Activated CD4-positive, alpha-beta memory T cell treated with anti-CD3 and anti-CD28 coated beads, Interleukin-2, amount 10 ng/mL, durations not matched to agents 7 days and 5 days (primary cell): ENCODE measurements around the gene NRSN2. TPM values are rescaled to one million over a fixed set of nuclear protein-coding genes. Genes with fewer than 3 reads are reported as not detected.

Experiments used
- CTCF ChIA-PET: fragments of 350-600 bp; sonication (Branson Sonifier 250); formaldehyde crosslinking; loops from one replicate; lab custom pipeline; 2021; ENCODE audit warnings: antibody characterized with exemption, inconsistent platforms; lab: Charles Lee
- POLR2A ChIA-PET: fragments of 350-600 bp; sonication (Branson Sonifier 250); formaldehyde crosslinking; loops from one replicate; lab custom pipeline; 2021; ENCODE audit warnings: antibody characterized with exemption; lab: Charles Lee
- DNase-seq: peaks from one replicate; pipeline ENCODE4 v3.0.0-alpha.2; 2020
- H3K27ac Mint-ChIP-seq: one replicate; pipeline ENCODE4 v1.8.0; 2021; ENCODE audit warnings: mild to moderate bottlenecking, mixed read lengths
- H3K27me3 Mint-ChIP-seq: one replicate; pipeline ENCODE4 v1.8.0; 2021; ENCODE audit warnings: mixed read lengths
- H3K36me3 Mint-ChIP-seq: one replicate; pipeline ENCODE4 v1.8.0; 2021; ENCODE audit warnings: low read depth, mixed read lengths
- H3K4me1 Mint-ChIP-seq: one replicate; pipeline ENCODE4 v1.8.0; 2021; ENCODE audit warnings: mixed read lengths
- H3K4me3 Mint-ChIP-seq: one replicate; pipeline ENCODE4 v1.8.0; 2021; ENCODE audit warnings: mild to moderate bottlenecking, mixed read lengths
- H3K9me3 Mint-ChIP-seq: one replicate; pipeline ENCODE4 v1.8.0; 2021; ENCODE audit warnings: mixed read lengths
- total RNA-seq, 2 experiments: library from RNA; stranded (reverse); gene quantifications; one replicate each; pipeline ENCODE4 v1.2.3, GENCODE V29; 2021

The NRSN2 gene, protein sequence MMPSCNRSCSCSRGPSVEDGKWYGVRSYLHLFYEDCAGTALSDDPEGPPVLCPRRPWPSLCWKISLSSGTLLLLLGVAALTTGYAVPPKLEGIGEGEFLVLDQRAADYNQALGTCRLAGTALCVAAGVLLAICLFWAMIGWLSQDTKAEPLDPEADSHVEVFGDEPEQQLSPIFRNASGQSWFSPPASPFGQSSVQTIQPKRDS
- 1 to 10 TPM; 1.8 to 2.7 TPM for total RNA-seq

DNA sequence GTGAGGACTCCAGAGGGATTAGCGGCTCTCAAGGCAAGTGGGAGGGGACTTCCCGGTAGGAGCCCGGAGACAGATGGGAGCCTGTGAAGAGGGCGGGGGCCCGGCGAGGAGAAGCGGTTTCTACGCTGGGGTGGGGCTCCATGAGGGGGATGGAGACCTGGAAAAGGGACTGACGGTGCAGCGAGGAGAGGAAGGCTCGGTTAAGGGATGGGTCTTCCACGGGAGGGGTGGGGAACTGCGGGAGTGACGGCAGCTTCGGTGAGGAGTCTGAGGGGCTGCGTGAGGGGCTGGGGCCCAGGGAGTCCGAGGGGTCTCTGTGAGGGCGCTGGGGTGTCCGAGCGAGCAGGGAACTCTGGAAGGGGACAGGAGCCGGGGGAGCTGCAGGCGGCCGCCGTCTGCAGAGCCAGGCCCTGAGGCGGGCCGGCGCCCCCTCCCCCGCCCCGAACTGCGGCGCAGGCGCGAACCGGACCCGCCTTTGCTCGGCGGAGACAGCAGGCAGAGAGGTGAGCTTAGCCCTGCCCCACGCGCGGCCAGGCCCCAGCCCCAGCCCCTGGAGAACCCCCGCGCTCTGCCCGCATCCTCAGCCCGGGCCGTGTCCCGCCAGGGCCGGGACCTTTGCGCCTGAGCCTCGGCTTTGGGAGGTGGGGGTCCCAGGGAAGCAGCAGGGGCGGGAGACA, at the start of gene NRSN2:
NRSN2 (plus strand) TSS at position 472 of the 677 bp plus-strand sequence. CDS start 2,533 bp downstream, outside the sequence.
- DNase-seq: no peak

DNA sequence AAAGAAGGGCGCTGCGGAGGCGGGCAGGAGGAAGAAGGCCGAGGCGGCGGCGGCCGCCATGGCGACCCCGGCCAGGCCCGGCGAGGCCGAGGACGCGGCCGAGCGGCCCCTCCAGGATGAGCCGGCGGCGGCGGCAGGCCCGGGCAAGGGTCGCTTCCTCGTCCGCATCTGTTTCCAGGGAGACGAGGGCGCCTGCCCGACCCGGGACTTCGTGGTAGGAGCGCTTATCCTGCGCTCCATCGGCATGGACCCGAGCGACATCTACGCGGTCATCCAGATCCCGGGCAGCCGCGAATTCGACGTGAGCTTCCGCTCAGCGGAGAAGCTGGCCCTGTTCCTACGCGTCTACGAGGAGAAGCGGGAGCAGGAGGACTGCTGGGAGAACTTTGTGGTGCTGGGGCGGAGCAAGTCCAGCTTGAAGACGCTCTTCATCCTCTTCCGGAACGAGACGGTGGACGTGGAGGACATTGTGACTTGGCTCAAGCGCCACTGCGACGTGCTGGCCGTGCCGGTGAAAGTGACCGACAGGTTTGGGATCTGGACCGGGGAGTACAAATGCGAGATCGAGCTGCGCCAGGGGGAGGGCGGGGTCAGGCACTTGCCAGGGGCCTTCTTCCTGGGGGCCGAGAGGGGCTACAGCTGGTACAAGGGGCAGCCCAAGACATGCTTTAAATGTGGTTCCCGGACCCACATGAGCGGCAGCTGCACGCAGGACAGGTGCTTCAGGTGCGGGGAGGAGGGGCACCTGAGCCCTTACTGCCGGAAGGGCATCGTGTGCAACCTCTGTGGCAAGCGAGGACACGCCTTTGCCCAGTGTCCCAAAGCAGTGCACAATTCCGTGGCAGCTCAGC, 48.8 kb upstream of the NRSN2 start:
- peaks cover 35% of the 10 kb centered on the region for H3K36me3 Mint-ChIP-seq
- CTCF ChIA-PET: interaction anchor here (0.8 to 2.4 kb wide), 6 partner anchors 9 to 32 kb away, joined by 3 to 14 read pairs (median 4); partner anchors contain the start of gene SOX12

More for the DNA sequence above, at the start of gene NRSN2:
- Mint-ChIP-seq H3K4me1 (peaks cover 19% of the 10 kb centered on the region), H3K27ac (peak within 1 kb of the TSS; percentile 21), H3K36me3 (peaks cover 2% of the 10 kb centered on the region), H3K4me3 (peak within 1 kb of the TSS; percentile 87), H3K27me3 (peaks cover 7% of the 10 kb centered on the region), H3K9me3 (no peaks in the 10 kb centered on the region)
- POLR2A ChIA-PET: interaction anchor here (1.7 kb wide), 1 partner anchor 21 kb away, joined by 5 read pairs; the partner anchor contains the start of gene SOX12
- CTCF ChIA-PET: interaction anchor here (3.4 kb wide), 1 partner anchor 16 kb away, joined by 15 read pairs; no protein-coding TSS in a partner anchor

DNA sequence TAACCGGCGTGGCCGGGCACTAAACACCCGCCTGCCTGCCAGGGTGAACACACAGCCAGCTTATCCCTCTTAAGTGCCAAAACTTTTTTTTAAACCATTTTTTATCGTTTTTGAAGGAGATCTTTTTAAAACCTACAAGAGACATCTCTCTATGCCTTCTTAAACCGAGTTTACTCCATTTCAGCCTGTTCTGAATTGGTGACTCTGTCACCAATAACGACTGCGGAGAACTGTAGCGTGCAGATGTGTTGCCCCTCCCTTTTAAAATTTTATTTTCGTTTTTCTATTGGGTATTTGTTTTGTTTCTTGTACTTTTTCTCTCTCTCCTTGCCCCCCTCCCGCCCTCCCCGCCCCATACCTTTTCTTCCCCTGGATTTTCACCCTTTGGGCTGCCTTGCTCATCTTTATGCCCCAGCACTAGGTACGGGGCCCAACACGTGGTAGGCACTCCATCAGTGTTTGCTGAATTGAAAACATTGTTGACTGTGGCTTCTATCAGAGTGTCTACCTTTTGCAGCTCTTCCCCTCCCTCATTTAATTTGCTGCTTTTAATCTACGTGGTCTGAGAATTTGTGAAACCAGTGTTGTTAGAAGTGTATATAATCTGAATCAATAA, 48.0 kb upstream of the NRSN2 start:
- Mint-ChIP-seq H3K4me3 (peak overlapping the region; percentile 96), H3K9me3 (no peaks in the 10 kb centered on the region), H3K36me3 (peaks cover 35% of the 10 kb centered on the region), H3K27ac (peak overlapping the region; percentile 95), H3K27me3 (no peaks in the 10 kb centered on the region), H3K4me1 (peaks cover 43% of the 10 kb centered on the region)
- POLR2A ChIA-PET: interaction anchor here (0.9 to 8.1 kb wide), 12 partner anchors 9 to 1029 kb away, joined by 3 to 95 read pairs (median 4); partner anchors contain the start of gene SOX12
- no peak for DNase-seq
- CTCF ChIA-PET: interaction anchor here (0.8 to 4.0 kb wide), 6 partner anchors 22 to 40 kb away, joined by 3 to 17 read pairs (median 4); partner anchors contain the start of gene SOX12

More for the DNA sequence above, 48.8 kb upstream of the NRSN2 start:
- Mint-ChIP-seq H3K27ac (peak overlapping the region; percentile 95), H3K27me3 (no peaks in the 10 kb centered on the region), H3K4me3 (peak overlapping the region; percentile 96), H3K4me1 (peaks cover 43% of the 10 kb centered on the region), H3K9me3 (no peaks in the 10 kb centered on the region)
- POLR2A ChIA-PET: interaction anchor here (0.6 to 8.1 kb wide), 13 partner anchors 8 to 1030 kb away, joined by 3 to 95 read pairs (median 4); partner anchors contain the start of gene SOX12
- DNase-seq: peak; percentile 59

DNA sequence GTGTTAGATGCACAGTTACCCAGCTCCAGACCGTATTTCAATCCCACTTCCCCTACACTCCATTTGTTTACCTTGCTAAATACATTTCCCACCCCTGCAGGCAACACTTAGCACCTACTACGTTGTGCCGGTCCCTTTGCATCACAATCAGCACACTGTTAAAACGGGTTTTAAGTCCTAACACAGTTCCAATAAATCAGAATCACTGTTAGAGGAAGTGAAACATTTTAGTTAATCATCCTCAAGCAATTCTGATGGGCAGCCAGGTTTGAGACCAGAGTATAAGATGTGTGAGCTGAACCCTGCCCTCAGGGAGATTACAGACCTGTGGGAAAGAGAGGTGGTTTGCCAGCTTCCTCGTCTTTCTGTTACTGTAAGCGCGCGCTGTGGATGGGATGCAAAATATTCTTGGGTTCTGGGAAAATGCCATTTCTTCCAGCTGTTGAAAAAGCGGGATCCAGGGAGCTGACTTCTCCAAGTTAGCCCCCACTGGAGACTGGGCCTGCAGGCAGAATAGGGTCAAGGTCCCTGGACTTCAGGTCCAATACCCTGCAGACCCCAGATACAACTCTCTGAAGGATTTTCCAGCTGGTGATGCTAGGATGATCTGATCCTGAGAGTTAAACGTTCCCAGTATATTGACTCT, 46.4 kb upstream of the NRSN2 start:
- H3K36me3 Mint-ChIP-seq: peaks cover 35% of the 10 kb centered on the region
- H3K4me3 Mint-ChIP-seq: peak overlapping the region; percentile 33
- no peak for DNase-seq
- ChIA-PET POLR2A (interaction anchor here (1.7 to 8.1 kb wide), 4 partner anchors 10 to 29 kb away, joined by 3 to 95 read pairs (median 8); partner anchors contain the start of gene SOX12), CTCF (interaction anchor here (1.0 to 4.0 kb wide), 3 partner anchors 9 to 41 kb away, joined by 3 to 17 read pairs (median 4); no protein-coding TSS in a partner anchor)
- no peaks in the 10 kb centered on the region for H3K27me3 Mint-ChIP-seq
- H3K27ac Mint-ChIP-seq: no peak overlapping the region
- H3K4me1 Mint-ChIP-seq: peaks cover 38% of the 10 kb centered on the region
- H3K9me3 Mint-ChIP-seq: no peaks in the 10 kb centered on the region

DNA sequence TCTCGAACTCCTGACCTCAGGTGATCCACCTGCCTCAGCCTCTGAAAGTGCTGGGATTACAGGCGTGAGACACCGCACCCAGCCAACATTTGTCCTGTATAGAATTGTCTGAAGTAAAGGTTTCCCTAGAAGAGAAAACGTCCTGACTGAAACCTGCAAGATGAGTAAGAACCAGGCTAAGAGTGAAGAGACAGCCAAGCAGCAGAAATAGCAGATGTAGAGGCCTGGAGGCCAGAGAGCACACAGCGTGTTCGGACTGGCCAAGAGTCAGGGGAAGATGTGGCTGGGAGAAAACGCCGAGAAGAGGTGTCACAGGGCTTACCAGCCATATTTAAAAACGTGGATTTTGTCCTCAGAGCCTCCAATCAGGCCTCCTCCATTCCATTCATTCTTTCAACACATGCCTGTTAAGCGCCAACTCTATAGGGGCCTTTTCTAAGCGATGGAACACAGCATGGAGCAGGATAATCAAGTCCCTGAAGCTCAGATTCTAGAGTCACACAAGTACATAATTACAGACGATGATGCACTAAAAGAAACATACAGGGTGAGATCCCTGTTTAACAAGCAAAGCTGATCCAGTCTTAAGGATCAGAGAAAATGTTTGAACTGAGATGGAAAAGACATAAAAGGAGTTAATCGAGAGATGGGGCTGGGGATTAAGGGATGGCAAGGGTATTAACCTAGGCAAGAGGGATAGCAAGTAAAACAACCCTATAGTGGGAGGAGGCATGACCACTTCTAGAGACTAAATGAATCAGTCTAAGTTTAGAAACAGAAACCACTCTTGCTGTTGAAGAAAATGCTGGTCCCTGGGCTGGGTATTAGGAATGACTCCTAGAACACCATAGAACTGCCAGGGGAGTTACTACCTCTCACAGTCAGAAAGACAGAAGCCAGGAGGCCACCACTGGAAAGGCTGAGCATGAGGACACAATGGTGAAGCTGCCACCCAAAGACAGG, 44.7 kb upstream of the NRSN2 start:
- POLR2A ChIA-PET: interaction anchor here (1.0 to 8.1 kb wide), 2 partner anchors 10 to 22 kb away, joined by 3 to 95 read pairs; partner anchors contain the start of gene SOX12
- no peaks in the 10 kb centered on the region for H3K27me3 Mint-ChIP-seq
- DNase-seq: no peak
- H3K4me3 Mint-ChIP-seq: no peak overlapping the region
- H3K4me1 Mint-ChIP-seq: peaks cover 26% of the 10 kb centered on the region
- H3K36me3 Mint-ChIP-seq: peaks cover 35% of the 10 kb centered on the region
- CTCF ChIA-PET: interaction anchor here (1.0 to 4.0 kb wide), 2 partner anchors 8 to 27 kb away, joined by 3 to 17 read pairs; no protein-coding TSS in a partner anchor
- no peak overlapping the region for H3K27ac Mint-ChIP-seq
- no peaks in the 10 kb centered on the region for H3K9me3 Mint-ChIP-seq

DNA sequence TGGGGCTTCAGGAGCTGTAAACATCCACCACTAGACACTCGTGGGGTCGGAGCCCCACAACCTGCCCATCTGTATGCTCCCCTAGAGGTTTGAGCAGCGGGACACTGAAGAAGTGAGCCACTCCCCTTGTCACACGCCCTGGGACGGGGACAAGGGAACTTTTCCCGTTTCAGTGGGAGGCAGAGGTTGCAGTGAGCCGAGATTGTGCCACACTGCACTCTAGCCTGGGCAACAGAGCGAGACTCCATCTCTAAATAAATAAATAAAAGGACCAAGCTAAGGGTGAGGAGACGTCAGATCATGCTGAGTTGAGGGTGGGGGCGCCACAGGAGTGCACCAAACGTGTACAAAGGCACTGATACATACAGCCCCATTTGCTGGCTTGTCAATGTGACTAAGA, 41.2 kb upstream of the NRSN2 start:
- peaks cover 16% of the 10 kb centered on the region for H3K4me1 Mint-ChIP-seq
- H3K9me3 Mint-ChIP-seq: no peaks in the 10 kb centered on the region
- no peak overlapping the region for H3K4me3 Mint-ChIP-seq
- peaks cover 5% of the 10 kb centered on the region for H3K36me3 Mint-ChIP-seq
- CTCF ChIA-PET: no interaction called here
- no peak overlapping the region for H3K27ac Mint-ChIP-seq
- DNase-seq: no peak
- POLR2A ChIA-PET: no interaction called here
- H3K27me3 Mint-ChIP-seq: no peaks in the 10 kb centered on the region

DNA sequence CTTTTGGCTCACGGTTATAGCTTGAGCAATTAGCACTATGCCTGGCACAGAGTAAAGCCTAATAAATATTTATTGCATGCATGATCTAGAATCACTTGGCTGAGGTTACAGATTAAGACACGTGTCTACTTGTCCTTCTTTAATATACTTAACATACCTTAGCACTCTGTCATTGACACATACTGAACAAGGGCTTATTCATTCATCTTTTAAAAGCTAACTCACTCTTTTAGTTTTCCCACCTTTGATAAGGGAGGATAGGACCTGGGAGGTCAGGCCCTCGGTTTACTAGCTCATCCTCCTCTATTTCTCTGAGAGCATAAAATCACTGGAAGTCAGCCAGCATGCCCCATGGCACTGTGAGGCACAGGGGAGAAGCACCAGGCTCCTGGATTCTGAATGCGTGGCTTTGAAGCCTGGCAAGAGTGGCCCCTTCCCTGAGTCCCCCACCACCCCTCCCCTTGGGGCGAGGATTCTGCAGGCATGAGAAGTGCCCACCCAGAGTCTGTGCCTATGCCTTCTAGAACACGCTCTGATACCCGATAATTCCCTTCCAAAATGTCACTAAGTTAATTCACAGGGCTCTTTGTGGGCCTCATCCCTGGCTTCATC, 38.4 kb upstream of the NRSN2 start:
- POLR2A ChIA-PET: interaction anchor here (1.1 to 3.2 kb wide), 2 partner anchors 10 to 12 kb away, joined by 3 to 15 read pairs; partner anchors contain the start of gene ZCCHC3

DNA sequence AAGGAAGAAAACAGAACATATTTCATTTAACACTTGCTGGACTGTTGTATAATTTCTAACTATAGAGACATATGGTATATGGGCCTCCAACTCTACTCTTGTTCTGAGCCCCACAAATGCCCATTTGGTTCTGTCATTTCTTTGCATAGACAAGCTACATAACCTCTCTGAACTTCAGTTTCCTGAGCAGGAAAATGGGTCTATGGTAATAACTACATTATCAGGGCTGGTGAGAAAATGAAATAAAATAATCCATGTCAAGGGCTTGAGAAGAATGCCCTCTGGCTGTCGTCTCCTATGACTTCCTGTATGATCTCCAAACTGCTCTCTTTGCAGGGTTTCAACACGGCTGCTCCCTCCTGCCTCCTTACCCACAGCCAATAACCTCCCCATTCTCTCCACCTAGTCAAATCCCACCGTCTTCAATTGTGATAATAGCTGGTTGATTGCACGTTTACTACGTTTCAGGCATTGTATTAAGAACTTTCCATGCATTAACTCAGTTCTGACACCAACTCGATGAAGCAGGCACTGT, 37.5 kb upstream of the NRSN2 start:
- H3K27ac Mint-ChIP-seq: no peak overlapping the region
- POLR2A ChIA-PET: interaction anchor here (1.4 to 3.2 kb wide), 3 partner anchors 11 to 15 kb away, joined by 5 to 15 read pairs (median 7); no protein-coding TSS in a partner anchor

More for the DNA sequence above, 38.4 kb upstream of the NRSN2 start:
- Mint-ChIP-seq H3K4me3 (no peak overlapping the region), H3K36me3 (no peaks in the 10 kb centered on the region), H3K27me3 (peaks cover 2% of the 10 kb centered on the region), H3K9me3 (no peaks in the 10 kb centered on the region), H3K4me1 (peaks cover 13% of the 10 kb centered on the region), H3K27ac (no peak overlapping the region)
- CTCF ChIA-PET: no interaction called here
- no peak for DNase-seq

DNA sequence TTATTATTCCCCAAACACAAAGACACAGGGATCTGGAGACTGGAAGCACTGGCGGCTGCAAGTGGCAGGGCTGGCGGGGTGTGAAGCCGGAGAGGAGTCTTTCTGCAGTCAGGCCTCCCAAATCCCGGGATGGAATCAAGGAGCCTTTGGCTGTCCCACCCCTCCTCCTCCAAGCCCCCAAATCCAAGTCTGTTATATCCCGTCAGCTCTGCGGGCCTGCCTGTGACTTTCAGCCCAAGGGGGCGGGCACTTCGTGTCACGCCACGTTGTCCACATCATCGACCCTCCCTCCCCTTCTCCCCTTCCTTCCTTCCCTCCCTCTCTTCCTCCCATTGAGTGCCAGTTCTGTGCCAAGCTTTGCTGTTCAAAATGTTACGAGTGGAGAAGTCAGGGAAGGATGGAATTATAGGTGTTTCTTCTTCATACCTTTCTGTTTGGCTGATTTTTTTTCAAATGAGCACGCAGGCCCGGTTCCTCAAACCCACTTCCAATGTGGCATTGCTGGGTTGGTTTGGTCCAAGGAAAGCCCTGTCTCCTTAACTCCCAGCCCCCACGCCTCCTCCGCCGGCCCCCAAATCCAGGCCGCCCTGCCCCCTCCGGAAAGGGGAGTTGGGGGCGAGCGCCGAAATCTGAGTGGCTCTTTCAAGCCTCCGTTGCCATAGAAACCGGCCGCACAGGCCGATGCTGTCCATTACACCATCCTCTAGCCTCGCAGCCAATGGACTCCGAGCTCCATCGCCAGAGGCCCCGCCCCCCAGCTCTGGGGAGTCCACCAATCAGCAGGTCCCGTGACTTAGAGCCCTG, 36.9 kb upstream of the NRSN2 start:
- Mint-ChIP-seq H3K9me3 (no peaks in the 10 kb centered on the region), H3K27me3 (peaks cover 2% of the 10 kb centered on the region), H3K4me3 (no peak overlapping the region), H3K4me1 (peaks cover 13% of the 10 kb centered on the region), H3K36me3 (no peaks in the 10 kb centered on the region), H3K27ac (no peak overlapping the region)
- DNase-seq: peak; percentile 76
- POLR2A ChIA-PET: interaction anchor here (0.8 to 3.2 kb wide), 4 partner anchors 10 to 14 kb away, joined by 3 to 15 read pairs (median 6); no protein-coding TSS in a partner anchor
- CTCF ChIA-PET: interaction anchor here (1.3 kb wide), 1 partner anchor 9 kb away, joined by 3 read pairs; no protein-coding TSS in a partner anchor

More for the DNA sequence above, 37.5 kb upstream of the NRSN2 start:
- Mint-ChIP-seq H3K27me3 (peaks cover 2% of the 10 kb centered on the region), H3K9me3 (no peaks in the 10 kb centered on the region), H3K4me3 (no peak overlapping the region), H3K4me1 (peaks cover 13% of the 10 kb centered on the region), H3K36me3 (no peaks in the 10 kb centered on the region)
- DNase-seq: no peak
- CTCF ChIA-PET: interaction anchor here (1.3 kb wide), 1 partner anchor 8 kb away, joined by 3 read pairs; no protein-coding TSS in a partner anchor
